T47D (cell line): Measurements from ENCODE around the gene DLG5.
"Not testable (repeated sequence)": the region's sequence is repeated elsewhere in the genome, so short reads cannot be mapped to it uniquely, and the experiment has no call there.

Experiments
- DNase-seq, 2 experiments: peaks; one replicate each; pipeline versions ENCODE4 v3.0.0 to v3.0.0-alpha.2; 2011 to 2012; ENCODE audit warnings: low read depth in 1 of 2, low spot score in 1 of 2
- JUND ChIP-seq: IDR thresholded peaks from 2 replicates; pipeline ENCODE4 v1.6.1; 2012; ENCODE audit warnings: low read depth
- in situ Hi-C: cut with HindIII; loops from 2 replicates; pipeline ENCODE4 v1.10.0; 2016; ENCODE audit warnings: low sequenced_read_pairs, low pct_unique_long_range_greater_than_20kb

Gene DLG5

DNA sequence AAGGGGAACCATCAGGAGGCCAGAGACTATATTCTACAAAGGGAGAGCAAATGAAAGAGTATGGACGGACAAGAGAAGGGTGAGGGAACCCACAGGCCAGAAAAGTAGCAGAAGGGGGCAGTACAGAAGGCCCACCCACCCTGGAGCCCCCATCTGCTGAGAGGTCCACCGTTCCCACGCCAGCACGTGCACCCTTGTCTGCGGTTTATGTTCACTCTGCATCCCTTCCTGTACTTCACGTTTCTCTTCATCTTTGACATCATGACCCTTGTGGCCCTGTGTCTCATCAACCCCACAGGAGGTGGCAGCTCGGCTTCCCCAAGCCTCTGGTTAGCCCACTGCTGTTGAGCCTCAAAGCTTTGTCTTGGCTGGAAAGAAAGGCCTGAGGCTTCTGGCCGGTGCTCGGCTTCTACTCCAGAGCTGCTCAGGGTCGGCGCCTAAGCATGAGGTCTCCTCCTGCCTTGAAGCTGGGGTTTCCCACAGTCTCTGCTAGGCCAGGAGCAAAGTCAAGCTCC lies 138.0 kb downstream of the DLG5 start:
- no peak for DNase-seq
- in situ Hi-C loops, result no loop called here
- TF ChIP-seq JUND, result no peak

DNA sequence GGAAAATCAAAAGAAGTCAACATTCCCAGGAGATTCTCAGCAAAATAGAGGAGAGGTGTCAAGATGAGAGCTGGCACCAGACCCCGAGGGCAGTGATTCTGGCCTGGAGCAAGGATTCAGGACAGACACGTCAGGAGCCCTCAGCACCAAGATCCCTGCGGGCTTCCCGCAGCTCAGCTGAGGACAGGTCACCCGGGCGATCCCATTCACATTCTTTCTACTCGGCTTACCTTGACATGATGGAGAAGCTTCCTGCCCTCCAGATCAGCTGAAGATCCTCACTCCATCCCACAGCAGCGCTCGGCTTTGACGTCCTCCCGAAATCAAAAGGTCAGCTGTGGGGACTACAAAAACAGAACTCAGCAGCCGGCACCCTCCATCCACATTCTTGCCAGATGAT lies 139.1 kb downstream of the DLG5 start:
- in situ Hi-C loops, result no loop called here
- no peak for DNase-seq
- TF ChIP-seq JUND, result no peak

DNA sequence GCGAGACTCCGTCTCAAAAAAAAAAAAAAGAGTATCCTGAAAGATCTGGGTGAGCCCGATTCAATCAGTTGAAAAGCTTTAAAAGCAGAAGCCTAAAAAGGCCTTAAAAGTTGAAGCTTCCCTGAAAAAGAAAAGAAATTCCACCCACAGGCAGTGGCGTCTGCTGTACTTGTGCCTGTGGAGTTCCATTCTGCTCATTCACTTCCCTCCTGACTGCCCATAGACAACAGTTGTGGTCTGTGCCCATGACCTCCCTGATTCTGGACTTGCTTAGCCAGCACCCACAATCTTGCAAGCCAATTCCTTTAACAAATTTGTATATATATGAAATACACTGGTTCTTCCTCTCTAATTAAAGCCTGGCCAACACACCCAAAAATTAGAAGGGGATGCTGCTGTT lies 141.7 kb downstream of the DLG5 start:
- DNase-seq, result no peak
- in situ Hi-C loops, result no loop called here
- no peak for TF ChIP-seq JUND

DNA sequence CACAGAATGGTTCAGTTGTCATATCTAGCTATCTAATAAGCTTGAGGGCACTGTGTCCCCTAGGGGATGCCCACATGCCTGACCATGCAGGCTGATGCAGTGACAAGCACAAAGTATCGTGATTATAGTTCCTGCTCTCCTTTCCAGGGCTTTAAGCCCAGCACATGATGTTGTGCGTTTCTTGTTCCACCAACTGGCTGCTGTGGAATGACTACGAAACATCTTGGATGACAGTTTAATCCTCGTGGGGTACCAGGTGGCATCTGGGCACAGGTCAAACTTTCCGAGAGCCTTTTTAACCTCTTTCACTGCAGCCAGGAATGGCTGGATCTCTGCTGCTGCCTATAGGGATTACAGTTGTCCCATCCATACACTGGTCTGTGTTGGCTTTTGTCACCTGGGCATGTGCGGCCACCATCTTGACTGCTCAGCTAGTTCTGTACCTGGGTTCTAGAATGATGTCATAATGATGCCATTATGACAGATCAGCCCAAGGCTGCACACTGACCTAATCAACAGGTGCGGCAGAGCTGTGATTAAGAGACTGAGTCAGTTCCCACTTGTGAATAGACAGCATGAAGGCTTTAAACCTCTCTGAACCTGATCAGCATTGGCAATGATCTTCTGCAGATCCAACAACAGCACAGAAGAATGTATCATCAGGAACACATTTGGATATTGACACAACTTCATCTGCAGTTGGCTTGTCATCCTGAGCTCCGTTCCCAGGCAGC lies 144.1 kb downstream of the DLG5 start:
- no peak for TF ChIP-seq JUND
- in situ Hi-C loops, result no loop called here
- no peak for DNase-seq

DNA sequence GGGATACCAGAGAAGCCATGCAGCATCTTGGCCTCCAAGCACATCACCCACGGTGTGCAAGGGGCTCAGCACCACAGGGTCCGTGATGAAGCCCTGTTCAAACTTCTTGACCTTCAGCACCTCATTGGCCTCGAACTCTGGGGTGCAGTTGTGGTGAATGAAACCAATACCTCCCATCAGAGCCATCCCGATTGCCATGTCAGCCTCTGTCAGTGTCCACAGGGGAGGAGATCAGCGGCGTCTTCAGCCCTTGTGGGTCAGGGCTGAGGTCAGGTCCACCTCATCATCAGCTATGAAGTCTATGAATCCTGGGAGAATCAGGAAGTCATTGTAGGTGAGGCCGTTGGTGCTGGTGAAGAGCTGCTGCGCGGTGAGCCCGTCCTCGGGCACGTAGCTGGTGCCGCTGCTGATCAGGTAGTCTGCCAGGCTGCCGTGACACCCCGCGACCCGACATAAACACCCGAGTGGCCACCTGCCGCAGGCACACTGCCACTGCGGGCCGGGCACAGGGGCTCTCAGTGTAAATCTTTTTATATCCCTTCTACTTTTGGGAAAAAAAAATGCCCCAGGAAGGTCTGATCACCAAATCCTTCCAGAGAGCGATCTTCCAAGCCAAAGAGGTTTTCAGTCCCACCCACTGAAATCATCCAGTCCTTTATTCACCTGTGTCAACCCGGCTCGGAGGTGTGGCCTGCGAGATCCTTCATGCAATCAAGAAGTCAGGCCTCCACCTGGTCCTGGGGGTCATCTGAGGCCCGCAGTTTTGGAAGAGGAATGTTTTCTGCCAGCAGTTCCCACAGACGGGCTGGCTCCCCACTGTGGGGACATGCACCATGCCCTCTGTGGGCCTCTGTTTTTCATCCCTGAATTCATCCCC lies 144.9 kb downstream of the DLG5 start:
- no peak for TF ChIP-seq JUND
- in situ Hi-C loops, result no loop called here

DNA sequence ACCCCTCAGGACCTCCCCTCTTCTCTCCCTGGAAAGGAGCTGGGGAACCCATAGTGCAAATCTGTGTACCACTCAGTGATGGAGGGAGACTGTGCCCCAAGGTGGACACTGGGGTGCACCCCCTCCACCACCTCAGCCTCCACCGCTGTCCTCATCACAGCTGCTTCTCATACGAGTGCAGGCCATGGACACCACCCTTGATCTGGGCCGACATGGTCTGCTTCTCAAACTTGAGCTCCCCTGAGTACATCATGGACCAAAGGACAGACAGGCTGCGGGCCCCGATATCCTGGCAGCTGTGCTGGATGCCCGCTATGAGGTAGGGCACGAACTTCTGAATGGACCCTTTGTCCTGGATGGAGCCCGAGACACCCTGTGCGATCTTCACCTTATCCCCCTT lies 146.4 kb downstream of the DLG5 start:
- in situ Hi-C loops, result no loop called here
- no peak for DNase-seq
- TF ChIP-seq JUND, result no peak

More for the DNA sequence above, 144.9 kb downstream of the DLG5 start:
- DNase-seq, result no peak

DNA sequence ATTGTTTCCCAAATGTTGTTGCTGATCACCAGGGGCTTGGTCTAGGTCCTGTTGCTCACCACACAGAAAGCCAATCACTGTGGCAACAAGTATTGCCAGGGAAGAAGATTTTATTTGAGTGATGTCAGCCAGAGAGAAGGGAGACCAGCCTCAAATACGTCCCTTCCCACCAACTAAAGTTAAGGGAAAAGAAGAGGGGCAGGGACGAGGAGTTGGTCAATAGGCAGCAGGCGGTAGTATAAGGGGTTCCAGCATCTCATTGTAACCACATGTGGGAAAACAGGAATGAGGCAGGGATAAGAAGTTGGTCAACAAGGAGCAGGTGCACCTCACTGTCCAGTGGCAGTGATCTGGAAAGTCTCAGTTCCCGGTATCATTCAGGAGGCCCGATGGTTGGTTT lies 150.1 kb downstream of the DLG5 start:
- DNase-seq, result no peak
- TF ChIP-seq JUND, result no peak
- in situ Hi-C loops, result no loop called here

DNA sequence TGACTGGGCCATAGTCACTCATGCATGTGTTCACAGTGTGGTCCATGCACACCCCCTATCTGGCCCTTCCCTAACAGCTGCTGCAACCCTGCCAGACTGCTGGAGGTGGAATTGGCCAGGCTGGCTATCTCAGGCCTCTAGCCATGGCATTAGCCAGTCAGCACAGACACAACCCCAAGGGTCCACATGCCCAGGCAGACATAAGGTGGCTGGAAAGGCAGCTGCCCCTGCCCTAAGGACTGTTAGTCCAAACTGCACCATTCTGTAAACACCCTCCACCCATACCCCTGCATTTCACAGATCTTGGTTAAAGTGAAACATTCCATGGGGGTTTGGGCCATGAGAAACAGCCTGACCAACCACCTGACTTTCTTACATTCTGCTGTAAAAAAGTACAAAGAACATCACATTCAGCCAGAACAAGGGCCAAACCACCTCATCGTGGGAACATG lies 151.6 kb downstream of the DLG5 start:
- DNase-seq, result no peak
- in situ Hi-C loops, result no loop called here
- TF ChIP-seq JUND, result no peak

DNA sequence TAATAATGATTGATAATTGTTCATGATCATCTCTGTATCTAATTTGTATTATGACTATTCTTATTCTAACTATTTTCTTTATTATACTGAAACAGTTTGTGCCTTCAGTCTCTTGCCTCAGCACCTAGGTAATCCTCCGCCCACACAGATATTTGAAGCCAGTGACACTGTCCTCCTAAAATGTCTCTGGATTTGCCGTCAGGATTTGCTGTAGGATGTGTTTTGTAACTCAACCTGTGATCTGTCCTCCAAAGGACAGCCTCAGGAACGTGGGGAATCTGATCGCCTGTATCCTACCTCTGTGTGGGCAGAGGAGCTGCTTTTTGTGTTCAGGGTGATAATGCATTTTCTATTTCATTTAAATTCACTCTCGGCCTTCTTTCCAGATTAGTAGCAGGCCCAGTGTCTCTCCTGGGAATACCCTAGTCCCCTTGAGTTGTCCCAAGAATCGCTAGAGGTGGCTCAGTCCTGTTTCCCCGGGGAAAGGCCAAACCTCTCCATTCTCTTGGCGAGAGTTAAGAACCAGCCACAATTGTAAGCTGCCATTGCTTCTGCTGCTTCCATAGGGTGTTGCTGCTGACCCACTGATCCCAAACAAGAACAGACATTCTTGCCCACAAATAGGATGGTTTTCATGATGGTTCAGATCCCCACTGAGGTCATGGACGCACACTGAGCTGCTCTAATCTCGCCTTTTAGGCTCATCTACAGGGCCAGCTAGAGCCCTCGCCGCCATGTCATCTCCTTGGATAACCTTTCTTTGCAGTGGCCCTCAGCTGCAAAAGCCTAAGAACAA lies 152.7 kb downstream of the DLG5 start:
- TF ChIP-seq JUND, result no peak
- in situ Hi-C loops, result no loop called here
- no peak for DNase-seq

DNA sequence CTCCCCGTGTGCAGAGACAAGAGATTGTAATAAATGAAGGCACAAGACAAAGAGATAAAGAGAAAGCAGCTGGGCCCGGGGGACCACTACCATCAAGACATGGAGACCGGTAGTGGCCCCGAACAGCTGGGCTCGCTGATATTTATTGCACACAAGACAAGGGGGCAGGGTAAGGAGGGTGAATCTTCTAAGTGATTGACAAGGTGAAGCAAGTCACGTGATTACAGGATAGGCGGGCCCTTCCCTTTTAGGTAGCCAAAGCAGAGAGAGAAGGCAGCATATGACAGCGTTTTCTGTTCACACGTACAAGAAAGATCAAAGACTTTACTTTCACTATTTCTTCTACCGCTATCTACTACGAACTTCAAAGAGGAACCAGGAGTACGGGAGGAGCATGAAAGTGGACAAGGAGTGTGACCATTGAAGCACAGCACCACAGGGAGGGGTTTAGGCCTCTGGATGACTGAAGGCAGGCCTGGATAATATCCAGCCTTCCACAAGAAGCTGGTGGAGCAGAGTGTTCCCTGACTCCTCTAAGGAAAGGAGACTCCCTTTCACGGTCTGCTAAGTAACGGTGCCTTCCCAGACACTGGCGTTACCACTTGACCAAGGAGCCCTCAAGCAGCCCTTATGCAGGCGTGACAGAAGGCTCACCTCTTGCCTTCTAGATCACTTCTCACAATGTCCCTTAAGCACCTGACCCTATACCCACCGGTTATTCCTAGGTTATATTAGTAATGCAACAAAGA lies 153.5 kb downstream of the DLG5 start:
- DNase-seq, in situ Hi-C loops: not testable (repeated sequence)

DNA sequence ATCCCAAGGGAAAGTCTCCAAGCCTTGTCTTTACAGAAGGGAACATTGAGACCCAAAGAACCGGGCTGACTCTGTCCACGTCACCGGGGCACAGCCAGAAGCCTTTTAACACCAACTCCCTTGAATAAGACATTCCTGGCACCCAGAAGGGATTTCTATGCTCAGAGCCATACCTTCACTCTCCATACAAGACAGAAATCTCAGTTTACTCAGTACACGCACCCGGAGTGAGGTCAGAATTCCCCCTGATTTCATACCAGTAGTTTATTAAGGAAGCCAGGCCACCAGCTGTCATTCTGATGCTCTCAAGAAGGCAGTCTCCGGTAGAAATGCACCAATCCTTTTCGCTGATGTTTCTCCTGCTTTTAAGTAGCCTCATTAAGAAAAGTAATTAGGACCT lies 154.7 kb downstream of the DLG5 start:
- DNase-seq, result no peak
- in situ Hi-C loops, result no loop called here
- TF ChIP-seq JUND, result no peak

DNA sequence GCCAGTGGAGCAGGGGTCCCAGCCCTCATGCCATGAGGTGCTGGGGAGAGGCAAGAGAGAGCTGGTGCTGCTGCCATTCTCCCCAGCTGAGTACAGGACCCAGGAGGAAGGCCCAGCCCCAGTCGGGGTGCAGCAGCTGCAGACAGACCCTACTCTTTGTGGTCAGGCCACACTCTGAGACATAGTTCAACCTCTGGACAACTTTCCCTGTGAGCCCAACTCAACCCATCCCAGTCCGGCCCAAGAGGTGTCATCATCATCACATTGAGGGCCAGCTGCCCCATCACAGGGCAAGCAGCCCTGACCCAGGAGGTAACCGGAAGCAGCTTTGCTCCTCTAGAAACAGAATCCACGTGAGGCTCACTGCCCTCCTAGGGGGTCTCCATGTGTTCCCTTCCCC lies 155.1 kb downstream of the DLG5 start:
- no peak for TF ChIP-seq JUND
- DNase-seq, result no peak
- in situ Hi-C loops, result no loop called here
